A549 (cell line): ENCODE data around the gene TYRO3. TPM values are rescaled to one million over a fixed set of nuclear protein-coding genes. Genes with fewer than 3 reads are reported as not detected.

ENCODE experiments used
- ATAC-seq, 2 experiments: fragments of 200-7000 bp in 1 of 2; fragments of >200 bp in 1 of 2; cut with Nextera tagmentation in 1 of 2; cut with Tn5 transposase in 1 of 2; 3 replicates each; pipeline versions ENCODE4 v1.8.0 to v1.9.1; 2018 to 2020; ENCODE audit warnings: mild to moderate bottlenecking in 1 of 2, moderate library complexity in 1 of 2
- CTCF ChIA-PET: fragments of 300-600 bp; sonication (Branson Sonifier 250); formaldehyde crosslinking; extraction: SDS; loops from one replicate; lab custom pipeline; 2021; ENCODE audit warnings: antibody characterized with exemption, inconsistent platforms; lab: Yijun Ruan, JAX
- POLR2A ChIA-PET: fragments of 350-600 bp; formaldehyde crosslinking; extraction: SDS; loops from one replicate; lab custom pipeline; 2021; ENCODE audit warnings: antibody characterized with exemption, inconsistent platforms; lab: Yijun Ruan, JAX
- DNase-seq, 2 experiments: peaks; one replicate each; pipeline versions ENCODE4 v3.0.0 to v3.0.0-alpha.2; 2011 to 2016; ENCODE audit warnings: low read depth in 1 of 2, low spot score in 1 of 2
- FAIRE-seq: peaks from 2 replicates; lab custom pipeline; 2011; peaks lifted over from hg19 to GRCh38; lab: Jason Lieb, UNC
- H3K27ac ChIP-seq, 2 experiments: fragments of >200 bp; sonication (Bioruptor Twin); formaldehyde crosslinking; 3 replicates each; pipeline ENCODE4 v1.5.1; 2016 to 2017
- H3K4me1 ChIP-seq: fragments of >200 bp; sonication (Bioruptor Twin); formaldehyde crosslinking; 3 replicates; pipeline ENCODE4 v1.6.1; 2016
- H3K4me2 ChIP-seq: fragments of >200 bp; sonication (Bioruptor Twin); formaldehyde crosslinking; 3 replicates; pipeline ENCODE4 v1.6.1; 2016
- H3K4me3 ChIP-seq: fragments of >200 bp; sonication (Bioruptor Twin); formaldehyde crosslinking; 3 replicates; pipeline ENCODE4 v1.5.1; 2016
- H3K9me3 ChIP-seq: fragments of >200 bp; sonication (Bioruptor Twin); formaldehyde crosslinking; 3 replicates; pipeline ENCODE4 v1.6.1; 2016
- BCL3 ChIP-seq: fragments of >200 bp; sonication (Bioruptor Twin); formaldehyde crosslinking; IDR thresholded peaks from 3 replicates; pipeline ENCODE4 v1.6.1; 2016
- CBX8 ChIP-seq: fragments of 200-600 bp; sonication (generic); IDR thresholded peaks from 2 replicates; pipeline ENCODE4 v1.6.1; 2016
- CTCF ChIP-seq: fragments of >200 bp; sonication (Bioruptor Twin); formaldehyde crosslinking; IDR thresholded peaks from 3 replicates; pipeline ENCODE4 v1.5.1; 2016
- E2F6 ChIP-seq: IDR thresholded peaks from 2 replicates; pipeline ENCODE4 v1.6.1; 2012; ENCODE audit warnings: low read depth, borderline replicate concordance
- EP300 ChIP-seq, 2 experiments: fragments of >200 bp; sonication (Bioruptor Twin); formaldehyde crosslinking; IDR thresholded peaks; 2 replicates in 1 of 2; 3 replicates in 1 of 2; pipeline ENCODE4 v1.6.1; 2016 to 2017
- ESRRA ChIP-seq: fragments of 150-350 bp; IDR thresholded peaks from 2 replicates; pipeline ENCODE4 v1.6.1; 2014; ENCODE audit warnings: mild to moderate bottlenecking, low read length, borderline replicate concordance
- FOSB ChIP-seq: fragments of 250-450 bp; sonication (Bioruptor Pico); IDR thresholded peaks from 2 replicates; pipeline ENCODE4 v1.5.0; 2020; ENCODE audit warnings: mild to moderate bottlenecking, moderate library complexity
- FOXS1 ChIP-seq: fragments of 250-450 bp; sonication (Bioruptor Pico); IDR thresholded peaks from 2 replicates; pipeline ENCODE4 v1.5.0; 2020; ENCODE audit warnings: mild to moderate bottlenecking, moderate library complexity
- GATA3 ChIP-seq: IDR thresholded peaks from 2 replicates; pipeline ENCODE4 v1.6.1; 2012; ENCODE audit warnings: borderline replicate concordance
- HDAC2 ChIP-seq: fragments of 200-600 bp; sonication (generic); IDR thresholded peaks from 2 replicates; pipeline ENCODE4 v1.6.1; 2016
- HMGXB4 ChIP-seq: fragments of 250-450 bp; sonication (Bioruptor Pico); IDR thresholded peaks from 2 replicates; pipeline ENCODE4 v1.5.0; 2021; ENCODE audit warnings: mild to moderate bottlenecking, moderate library complexity, borderline replicate concordance
- HOXA7 ChIP-seq: fragments of 250-450 bp; sonication (Bioruptor Pico); IDR thresholded peaks from 2 replicates; pipeline ENCODE4 v1.5.0; 2020; ENCODE audit warnings: mild to moderate bottlenecking, moderate library complexity
- JUN ChIP-seq, 2 experiments: fragments of >200 bp; sonication (Bioruptor Twin); formaldehyde crosslinking; IDR thresholded peaks; 2 replicates in 1 of 2; 3 replicates in 1 of 2; pipeline ENCODE4 v1.6.1; 2016 to 2017
- JUNB ChIP-seq: fragments of >200 bp; sonication (Bioruptor Twin); formaldehyde crosslinking; IDR thresholded peaks from 2 replicates; pipeline ENCODE4 v1.6.1; 2016
- MAZ ChIP-seq: fragments of 150-350 bp; IDR thresholded peaks from 2 replicates; pipeline ENCODE4 v1.6.1; 2014; ENCODE audit warnings: antibody characterized with exemption, low read depth, low read length, borderline replicate concordance
- NPAS2 ChIP-seq: fragments of 250-450 bp; sonication (Bioruptor Pico); IDR thresholded peaks from 2 replicates; pipeline ENCODE4 v1.8.0; 2022; ENCODE audit warnings: mild to moderate bottlenecking, moderate library complexity, borderline replicate concordance
- POLR2A ChIP-seq: IDR thresholded peaks from 2 replicates; pipeline ENCODE4 v1.6.1; 2012; ENCODE audit warnings: mild to moderate bottlenecking, low read length
- REST ChIP-seq: fragments of 200-600 bp; sonication (generic); IDR thresholded peaks from 2 replicates; pipeline ENCODE4 v1.6.1; 2016; ENCODE audit warnings: antibody characterized with exemption, mild to moderate bottlenecking, moderate library complexity
- RFX5 ChIP-seq: fragments of 450-650 bp; IDR thresholded peaks from 2 replicates; pipeline ENCODE4 v1.7.1; 2014; ENCODE audit warnings: antibody characterized with exemption, mild to moderate bottlenecking, moderate library complexity
- RNF2 ChIP-seq: fragments of 200-600 bp; sonication (generic); IDR thresholded peaks from 2 replicates; pipeline ENCODE4 v1.6.1; 2016; ENCODE audit warnings: low read depth, mild to moderate bottlenecking, antibody characterized with exemption, moderate library complexity, borderline replicate concordance
- SMC3 ChIP-seq: fragments of >200 bp; sonication (Bioruptor Twin); formaldehyde crosslinking; IDR thresholded peaks from 3 replicates; pipeline ENCODE4 v1.6.1; 2018; ENCODE audit warnings: inconsistent platforms
- TFCP2L1 ChIP-seq: fragments of 250-450 bp; sonication (Bioruptor Pico); IDR thresholded peaks from 2 replicates; pipeline ENCODE4 v1.5.0; 2021; ENCODE audit warnings: mild to moderate bottlenecking
- ZC3H11A ChIP-seq: fragments of 450-650 bp; IDR thresholded peaks from 2 replicates; pipeline ENCODE4 v1.6.1; 2014; ENCODE audit warnings: antibody characterized with exemption, mild to moderate bottlenecking
- ZFP36 ChIP-seq: fragments of 450-650 bp; IDR thresholded peaks from 2 replicates; pipeline ENCODE4 v1.6.1; 2014; ENCODE audit warnings: borderline replicate concordance; ENCODE audit not compliant: partially characterized antibody
- ZSCAN20 ChIP-seq: fragments of 250-450 bp; sonication (Bioruptor Pico); IDR thresholded peaks from 2 replicates; pipeline ENCODE4 v1.8.0; 2022; ENCODE audit warnings: mild to moderate bottlenecking, moderate library complexity
- WGBS: methylation state at CpG from one replicate; pipeline ENCODE4 v1.1.6; 2017; ENCODE audit errors: missing lambda C conversion rate; 5-methylcytosine and 5-hydroxymethylcytosine counted together
- polyA plus RNA-seq, 4 experiments: library from polyadenylated mRNA; depleted of rRNA in 3 of 4; stranded (reverse); fragments of >200 nt; fragmentation: RNase III in 1 of 4; extraction: RNeasy Plus Mini Kit Qiagen cat#74134 plus additional on column Dnase treatment in 1 of 4; gene quantifications; 2 replicates in 3 of 4; 3 replicates in 1 of 4; pipeline ENCODE4 v1.2.3, GENCODE V29; 2011 to 2017

Gene TYRO3
- polyA plus RNA-seq, 2 of the 4 experiments (the other 2 are of a cell fraction), result 7.6 to 8.1 TPM

- H3K4me3 ChIP-seq, result no peak overlapping the region
- 77% methylated on average over 7 of the region's 9 CpGs for WGBS
- ChIA-PET CTCF (interaction anchor here (1.0 kb wide), 1 partner anchor 9 kb away, joined by 3 read pairs; no protein-coding TSS in a partner anchor), POLR2A (no interaction called here)
- H3K9me3 ChIP-seq, result no peaks in the 10 kb centered on the region
- no peak for ATAC-seq
- TF ChIP-seq MAZ (no peak), GATA3 (no peak), BCL3 (no peak), REST (no peak), NPAS2 (CRISPR knock-in tag) (no peak), ZSCAN20 (CRISPR knock-in tag) (no peak), HDAC2 (no peak), E2F6 (no peak), RFX5 (no peak), HMGXB4 (CRISPR knock-in tag) (no peak), JUN (IDR thresholded peaks at IDR 0.05) (no peak), CTCF (no peak), HOXA7 (no peak)
- no peak overlapping the region for H3K4me2 ChIP-seq
- H3K4me1 ChIP-seq, result peaks cover 13% of the 10 kb centered on the region
- no peak for DNase-seq
- no peak overlapping the region for H3K27ac ChIP-seq
- no peak for FAIRE-seq
Observed at GRCh38 chr15:41566121-41566885, 7.3 kb downstream of the TYRO3 start.

- no peak overlapping the region for H3K4me2 ChIP-seq
- no peaks in the 10 kb centered on the region for H3K9me3 ChIP-seq
- ChIA-PET POLR2A (no interaction called here), CTCF (interaction anchor here (1.7 kb wide), 1 partner anchor 10 kb away, joined by 4 read pairs; no protein-coding TSS in a partner anchor)
- no peak overlapping the region for H3K4me3 ChIP-seq
- peaks cover 13% of the 10 kb centered on the region for H3K4me1 ChIP-seq
- no peak overlapping the region for H3K27ac ChIP-seq
- WGBS, result 91% methylated on average over 4 of the region's 6 CpGs
- DNase-seq (no peak), ATAC-seq (no peak), FAIRE-seq (no peak)
- TF ChIP-seq HDAC2 (no peak), CTCF (no peak), GATA3 (no peak), POLR2A (no peak), SMC3 (no peak), ZC3H11A (no peak), ZFP36 (no peak), JUNB (no peak), TFCP2L1 (CRISPR knock-in tag) (no peak), FOSB (CRISPR knock-in tag) (no peak), FOXS1 (CRISPR knock-in tag) (no peak), ESRRA (no peak), RNF2 (no peak), EP300 (IDR thresholded peaks at IDR 0.05) (no peak), CBX8 (no peak)
Observed at GRCh38 chr15:41567261-41567660, 8.2 kb downstream of the TYRO3 start.
